HepG2 (cell line): ENCODE data around the gene ATXN2. TPM values are rescaled to one million over a fixed set of nuclear protein-coding genes. Genes with fewer than 3 reads are reported as not detected.

Experiments used
- HDAC6 ChIP-seq: fragments of 200-600 bp; sonication (generic); IDR thresholded peaks from 2 replicates; pipeline ENCODE4 v1.7.0; 2017; ENCODE audit warnings: mild to moderate bottlenecking, antibody characterized with exemption, low read length, low read depth
- HOXA7 ChIP-seq: sonication (generic); formaldehyde crosslinking; IDR thresholded peaks from 2 replicates; pipeline ENCODE4 v1.8.1; 2022; ENCODE audit warnings: mild to moderate bottlenecking, missing genetic modification reagents, moderate library complexity
- KDM5A ChIP-seq: fragments of 200-600 bp; sonication (generic); IDR thresholded peaks from 2 replicates; pipeline ENCODE4 v1.7.0; 2018; ENCODE audit warnings: antibody characterized with exemption, mild to moderate bottlenecking, low read length, borderline replicate concordance
- NFIC ChIP-seq: IDR thresholded peaks from 2 replicates; pipeline ENCODE4 v1.6.1; 2012; ENCODE audit warnings: mild to moderate bottlenecking, low read length, inconsistent platforms
- PHF5A ChIP-seq: IDR thresholded peaks from one replicate; pipeline ENCODE4 v1.6.1; 2018; ENCODE audit warnings: low read depth, missing genetic modification reagents; ENCODE audit not compliant: unreplicated experiment
- SIX4 ChIP-seq: sonication (generic); formaldehyde crosslinking; IDR thresholded peaks from 2 replicates; pipeline ENCODE4 v1.4.0; 2020; ENCODE audit warnings: missing genetic modification reagents
- SRSF1 ChIP-seq: fragments of 200-400 bp; formaldehyde crosslinking; optimal IDR thresholded peaks from 2 replicates; pipeline ENCODE3; 2017; ENCODE audit warnings: mild to moderate bottlenecking, low read depth, low read length, moderate library complexity
- TGIF2 ChIP-seq: IDR thresholded peaks from 2 replicates; pipeline ENCODE4 v1.6.1; 2016; ENCODE audit warnings: control low read depth, missing compliant biosample characterization
- ZKSCAN1 ChIP-seq: fragments of 150-350 bp; IDR thresholded peaks from 2 replicates; pipeline ENCODE4 v1.6.1; 2014; ENCODE audit warnings: low read length
- ZNF235 ChIP-seq: sonication (generic); formaldehyde crosslinking; IDR thresholded peaks from 2 replicates; pipeline ENCODE4 v1.8.1; 2023; ENCODE audit warnings: mild to moderate bottlenecking, missing genetic modification reagents, borderline replicate concordance
- ZNF644 ChIP-seq: IDR thresholded peaks from 2 replicates; pipeline ENCODE4 v1.6.1; 2016; ENCODE audit warnings: low read depth
- ZNF75D ChIP-seq: sonication (generic); formaldehyde crosslinking; IDR thresholded peaks from 2 replicates; pipeline ENCODE4 v1.8.1; 2023; ENCODE audit warnings: missing genetic modification reagents, mild to moderate bottlenecking, borderline replicate concordance
- ZNF878 ChIP-seq: sonication (generic); formaldehyde crosslinking; IDR thresholded peaks from 2 replicates; pipeline ENCODE4 v1.8.1; 2023; ENCODE audit warnings: mild to moderate bottlenecking, missing genetic modification reagents, moderate library complexity
- ZNF879 ChIP-seq: sonication (generic); formaldehyde crosslinking; IDR thresholded peaks from 2 replicates; pipeline ENCODE4 v1.8.1; 2023; ENCODE audit warnings: missing genetic modification reagents
- polyA plus RNA-seq, 8 experiments: library from polyadenylated mRNA; depleted of rRNA in 3 of 8; stranded (reverse) in 7 of 8; unstranded in 1 of 8; fragments of >200 nt; fragmentation: Illumina TruSeq in 4 of 8; extraction: Trizol in 4 of 8; gene quantifications; 2 replicates each; pipeline versions ENCODE4 v1.2.1 to v1.2.3, GENCODE V29; 2011 to 2016; ENCODE audit warnings: low read depth in 4 of 8, missing spikeins in 1 of 8, mixed read lengths in 1 of 8; ENCODE audit not compliant: insufficient read depth in 1 of 8
- total RNA-seq, 5 experiments: library from RNA; depleted of rRNA; stranded (reverse); fragments of >200 nt; fragmentation: Illumina TruSeq; extraction: Trizol; gene quantifications; 2 replicates each; pipeline ENCODE4 v1.2.3, GENCODE V29; 2016; ENCODE audit warnings: low read depth in 1 of 5
- TF ChIP-seq, protein P1 (sequence below): sonication (generic); formaldehyde crosslinking; conservative IDR thresholded peaks from 2 replicates; pipeline ENCODE4 v1.4.0; 2020; ENCODE audit warnings: mild to moderate bottlenecking, missing genetic modification reagents, moderate library complexity
- TF ChIP-seq, protein P2 (sequence below): sonication (generic); formaldehyde crosslinking; IDR thresholded peaks from 2 replicates; pipeline ENCODE4 v1.4.0; 2020; ENCODE audit warnings: missing genetic modification reagents
- TF ChIP-seq, protein P3 (sequence below): sonication (generic); formaldehyde crosslinking; IDR thresholded peaks from 2 replicates; pipeline ENCODE4 v1.8.0; 2022; ENCODE audit warnings: missing genetic modification reagents, mild to moderate bottlenecking, inconsistent platforms, borderline replicate concordance
- TF ChIP-seq, protein P4 (sequence below): sonication (generic); formaldehyde crosslinking; IDR thresholded peaks from 2 replicates; pipeline ENCODE4 v1.4.0; 2020; ENCODE audit warnings: missing genetic modification reagents, mild to moderate bottlenecking, borderline replicate concordance
- TF ChIP-seq, protein P5 (sequence below): IDR thresholded peaks from 2 replicates; pipeline ENCODE4 v1.6.1; 2016; ENCODE audit warnings: missing biosample characterization, missing genetic modification reagents, low read depth

Gene ATXN2
- total and polyA plus RNA-seq, 2 of the 13 experiments (the other 11 are each of a cell fraction or from before 2014, with no cell fraction given) = 18.1 to 27.1 TPM

DNA sequence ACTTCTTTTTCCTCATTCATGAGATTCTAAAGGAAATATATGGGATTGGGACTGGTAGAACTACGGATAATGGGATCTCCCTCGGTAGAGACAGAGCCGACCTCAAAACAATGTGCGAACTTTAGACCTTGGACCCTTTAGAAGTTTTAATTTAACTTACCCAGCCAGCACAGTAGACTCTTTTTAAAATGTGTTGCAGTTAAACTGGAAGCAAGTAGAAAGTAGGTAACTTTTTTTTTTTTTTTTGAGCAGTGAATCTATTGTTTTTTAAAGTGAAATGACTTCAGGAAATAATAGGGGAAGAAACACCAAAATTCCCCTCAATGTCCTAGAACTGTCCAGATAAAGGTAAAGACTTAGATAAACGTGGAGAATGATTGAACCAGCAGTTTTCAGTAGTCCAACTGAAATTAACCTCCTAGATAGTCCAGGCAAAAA, 1.1 kb upstream of the ATXN2 start (continued):
- TF ChIP-seq, protein P1, sequence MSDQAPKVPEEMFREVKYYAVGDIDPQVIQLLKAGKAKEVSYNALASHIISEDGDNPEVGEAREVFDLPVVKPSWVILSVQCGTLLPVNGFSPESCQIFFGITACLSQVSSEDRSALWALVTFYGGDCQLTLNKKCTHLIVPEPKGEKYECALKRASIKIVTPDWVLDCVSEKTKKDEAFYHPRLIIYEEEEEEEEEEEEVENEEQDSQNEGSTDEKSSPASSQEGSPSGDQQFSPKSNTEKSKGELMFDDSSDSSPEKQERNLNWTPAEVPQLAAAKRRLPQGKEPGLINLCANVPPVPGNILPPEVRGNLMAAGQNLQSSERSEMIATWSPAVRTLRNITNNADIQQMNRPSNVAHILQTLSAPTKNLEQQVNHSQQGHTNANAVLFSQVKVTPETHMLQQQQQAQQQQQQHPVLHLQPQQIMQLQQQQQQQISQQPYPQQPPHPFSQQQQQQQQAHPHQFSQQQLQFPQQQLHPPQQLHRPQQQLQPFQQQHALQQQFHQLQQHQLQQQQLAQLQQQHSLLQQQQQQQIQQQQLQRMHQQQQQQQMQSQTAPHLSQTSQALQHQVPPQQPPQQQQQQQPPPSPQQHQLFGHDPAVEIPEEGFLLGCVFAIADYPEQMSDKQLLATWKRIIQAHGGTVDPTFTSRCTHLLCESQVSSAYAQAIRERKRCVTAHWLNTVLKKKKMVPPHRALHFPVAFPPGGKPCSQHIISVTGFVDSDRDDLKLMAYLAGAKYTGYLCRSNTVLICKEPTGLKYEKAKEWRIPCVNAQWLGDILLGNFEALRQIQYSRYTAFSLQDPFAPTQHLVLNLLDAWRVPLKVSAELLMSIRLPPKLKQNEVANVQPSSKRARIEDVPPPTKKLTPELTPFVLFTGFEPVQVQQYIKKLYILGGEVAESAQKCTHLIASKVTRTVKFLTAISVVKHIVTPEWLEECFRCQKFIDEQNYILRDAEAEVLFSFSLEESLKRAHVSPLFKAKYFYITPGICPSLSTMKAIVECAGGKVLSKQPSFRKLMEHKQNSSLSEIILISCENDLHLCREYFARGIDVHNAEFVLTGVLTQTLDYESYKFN (CRISPR knock-in tag) = peak; percentile 88
- no peak; the same call in 1 of the 2 replicates for TF ChIP-seq KDM5A
- no peak for TF ChIP-seq NFIC
- no peak; the same call in 1 of the 2 replicates for TF ChIP-seq TGIF2 (CRISPR knock-in tag)
- no peak for TF ChIP-seq ZNF75D
- TF ChIP-seq, protein P2, sequence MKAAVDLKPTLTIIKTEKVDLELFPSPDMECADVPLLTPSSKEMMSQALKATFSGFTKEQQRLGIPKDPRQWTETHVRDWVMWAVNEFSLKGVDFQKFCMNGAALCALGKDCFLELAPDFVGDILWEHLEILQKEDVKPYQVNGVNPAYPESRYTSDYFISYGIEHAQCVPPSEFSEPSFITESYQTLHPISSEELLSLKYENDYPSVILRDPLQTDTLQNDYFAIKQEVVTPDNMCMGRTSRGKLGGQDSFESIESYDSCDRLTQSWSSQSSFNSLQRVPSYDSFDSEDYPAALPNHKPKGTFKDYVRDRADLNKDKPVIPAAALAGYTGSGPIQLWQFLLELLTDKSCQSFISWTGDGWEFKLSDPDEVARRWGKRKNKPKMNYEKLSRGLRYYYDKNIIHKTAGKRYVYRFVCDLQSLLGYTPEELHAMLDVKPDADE = no peak
- no peak for TF ChIP-seq ZKSCAN1
- no peak for TF ChIP-seq HOXA7 (CRISPR knock-in tag)
- no peak for TF ChIP-seq ZNF644 (CRISPR knock-in tag)
- no peak for TF ChIP-seq SIX4
- TF ChIP-seq, protein P3, sequence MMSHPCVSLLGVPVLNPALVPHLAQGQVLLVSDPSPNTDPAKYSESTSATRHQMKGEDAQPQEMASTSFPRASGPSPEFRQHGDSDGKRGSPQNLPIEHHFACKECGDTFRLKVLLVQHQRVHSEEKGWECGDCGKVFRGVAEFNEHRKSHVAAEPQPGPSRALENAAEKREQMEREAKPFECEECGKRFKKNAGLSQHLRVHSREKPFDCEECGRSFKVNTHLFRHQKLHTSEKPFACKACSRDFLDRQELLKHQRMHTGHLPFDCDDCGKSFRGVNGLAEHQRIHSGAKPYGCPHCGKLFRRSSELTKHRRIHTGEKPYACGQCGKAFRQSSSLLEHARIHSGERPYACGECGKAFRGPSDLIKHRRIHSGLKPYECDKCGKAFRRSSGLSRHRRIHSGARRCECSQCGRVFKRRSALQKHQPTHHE = no peak
- TF ChIP-seq HDAC6 = no peak
- no peak for TF ChIP-seq ZNF235
- TF ChIP-seq SRSF1 = no peak
- TF ChIP-seq ZNF878 = no peak
- no peak for TF ChIP-seq ZNF879 (CRISPR knock-in tag)
- TF ChIP-seq, protein P4, sequence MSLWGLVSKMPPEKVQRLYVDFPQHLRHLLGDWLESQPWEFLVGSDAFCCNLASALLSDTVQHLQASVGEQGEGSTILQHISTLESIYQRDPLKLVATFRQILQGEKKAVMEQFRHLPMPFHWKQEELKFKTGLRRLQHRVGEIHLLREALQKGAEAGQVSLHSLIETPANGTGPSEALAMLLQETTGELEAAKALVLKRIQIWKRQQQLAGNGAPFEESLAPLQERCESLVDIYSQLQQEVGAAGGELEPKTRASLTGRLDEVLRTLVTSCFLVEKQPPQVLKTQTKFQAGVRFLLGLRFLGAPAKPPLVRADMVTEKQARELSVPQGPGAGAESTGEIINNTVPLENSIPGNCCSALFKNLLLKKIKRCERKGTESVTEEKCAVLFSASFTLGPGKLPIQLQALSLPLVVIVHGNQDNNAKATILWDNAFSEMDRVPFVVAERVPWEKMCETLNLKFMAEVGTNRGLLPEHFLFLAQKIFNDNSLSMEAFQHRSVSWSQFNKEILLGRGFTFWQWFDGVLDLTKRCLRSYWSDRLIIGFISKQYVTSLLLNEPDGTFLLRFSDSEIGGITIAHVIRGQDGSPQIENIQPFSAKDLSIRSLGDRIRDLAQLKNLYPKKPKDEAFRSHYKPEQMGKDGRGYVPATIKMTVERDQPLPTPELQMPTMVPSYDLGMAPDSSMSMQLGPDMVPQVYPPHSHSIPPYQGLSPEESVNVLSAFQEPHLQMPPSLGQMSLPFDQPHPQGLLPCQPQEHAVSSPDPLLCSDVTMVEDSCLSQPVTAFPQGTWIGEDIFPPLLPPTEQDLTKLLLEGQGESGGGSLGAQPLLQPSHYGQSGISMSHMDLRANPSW = no peak
- TF ChIP-seq PHF5A (CRISPR knock-in tag) = no peak
- TF ChIP-seq, protein P5, sequence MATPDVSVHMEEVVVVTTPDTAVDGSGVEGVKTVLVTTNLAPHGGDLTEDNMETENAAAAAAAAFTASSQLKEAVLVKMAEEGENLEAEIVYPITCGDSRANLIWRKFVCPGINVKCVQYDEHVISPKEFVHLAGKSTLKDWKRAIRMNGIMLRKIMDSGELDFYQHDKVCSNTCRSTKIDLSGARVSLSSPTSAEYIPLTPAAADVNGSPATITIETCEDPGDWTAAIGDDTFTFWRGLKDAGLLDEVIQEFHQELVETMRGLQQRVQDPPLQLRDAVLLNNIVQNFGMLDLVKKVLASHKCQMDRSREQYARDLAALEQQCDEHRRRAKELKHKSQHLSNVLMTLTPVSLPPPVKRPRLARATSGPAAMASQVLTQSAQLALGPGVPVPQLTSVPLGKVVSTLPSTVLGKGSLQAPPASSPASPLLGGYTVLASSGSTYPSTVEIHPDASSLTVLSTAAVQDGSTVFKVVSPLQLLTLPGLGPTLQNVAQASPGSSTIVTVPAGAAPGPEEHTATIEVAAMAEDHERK (CRISPR knock-in tag) = no peak
